Posterior cingulate gyrus (tissue), 11 donors: ENCODE results near the gene GIPC2.

ENCODE experiments used
- DNase-seq, 10 donors: peaks; one replicate each; pipeline versions ENCODE4 v3.0.0 to v3.0.0-alpha.2; 2020 to 2021; ENCODE audit warnings: mixed read lengths in 3 of 10
- intact Hi-C: fragments of 100-400 bp; cut with DNase I; formaldehyde crosslinking; loops from one replicate; pipeline ENCODE4 v1.15.1; 2023

The GIPC2 gene

GRCh38 chr1:78177708-78178270 lies 132.0 kb downstream of the GIPC2 start:
- DNase-seq, result no peak
- intact Hi-C loops, result no loop called here

DNA sequence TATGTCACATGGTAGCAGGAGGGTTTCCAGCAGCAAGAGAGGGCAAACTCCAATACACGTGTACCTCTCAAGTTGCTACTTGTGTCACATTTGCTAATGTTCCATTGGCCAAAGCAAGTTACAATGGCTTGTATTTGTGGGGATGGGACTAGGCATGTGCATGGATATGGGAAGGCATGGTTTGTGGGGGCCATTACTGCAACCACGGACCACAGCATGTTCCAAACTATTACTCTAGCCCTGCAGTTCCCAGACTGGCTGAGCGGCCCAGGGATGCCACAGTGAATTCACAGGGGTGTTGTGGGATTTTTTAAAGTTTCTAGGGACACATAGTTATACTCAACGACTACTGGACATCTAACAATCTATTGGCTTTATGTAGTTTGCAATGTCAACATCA lies 133.1 kb downstream of the GIPC2 start:
- no peak for DNase-seq
- intact Hi-C loops, result no loop called here

- DNase-seq, result no peak
- intact Hi-C loops, result no loop called here
Observed at GRCh38 chr1:78184460-78185072, 138.8 kb downstream of the GIPC2 start.
